Measurements from ENCODE around the gene TSPAN3.

TSPAN3 gene

GRCh38 chr15:77048135-77048876 lies 22.6 kb downstream of the TSPAN3 start:
- no peak for DNase-seq

GRCh38 chr15:77046704-77047412 lies 24.1 kb downstream of the TSPAN3 start:
- DNase-seq, result no peak

DNA sequence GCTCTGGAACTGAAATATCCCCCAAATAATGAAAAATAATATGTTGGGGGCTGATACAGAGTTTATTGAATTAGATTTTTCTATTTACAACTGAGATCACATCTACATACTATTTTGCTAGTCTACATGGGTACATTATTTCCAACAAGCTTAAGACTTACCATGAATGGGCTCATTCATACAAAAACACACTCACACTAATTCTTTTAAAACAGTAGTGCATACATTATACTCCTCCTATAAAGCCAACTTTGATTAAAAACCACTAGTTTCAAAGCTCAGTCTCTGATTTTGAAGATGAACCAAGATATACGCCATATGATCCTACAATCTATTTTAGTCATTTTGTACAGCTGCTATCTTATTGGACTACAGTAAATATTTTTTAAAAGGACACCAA lies 24.9 kb downstream of the TSPAN3 start:
- no peak for DNase-seq

DNA sequence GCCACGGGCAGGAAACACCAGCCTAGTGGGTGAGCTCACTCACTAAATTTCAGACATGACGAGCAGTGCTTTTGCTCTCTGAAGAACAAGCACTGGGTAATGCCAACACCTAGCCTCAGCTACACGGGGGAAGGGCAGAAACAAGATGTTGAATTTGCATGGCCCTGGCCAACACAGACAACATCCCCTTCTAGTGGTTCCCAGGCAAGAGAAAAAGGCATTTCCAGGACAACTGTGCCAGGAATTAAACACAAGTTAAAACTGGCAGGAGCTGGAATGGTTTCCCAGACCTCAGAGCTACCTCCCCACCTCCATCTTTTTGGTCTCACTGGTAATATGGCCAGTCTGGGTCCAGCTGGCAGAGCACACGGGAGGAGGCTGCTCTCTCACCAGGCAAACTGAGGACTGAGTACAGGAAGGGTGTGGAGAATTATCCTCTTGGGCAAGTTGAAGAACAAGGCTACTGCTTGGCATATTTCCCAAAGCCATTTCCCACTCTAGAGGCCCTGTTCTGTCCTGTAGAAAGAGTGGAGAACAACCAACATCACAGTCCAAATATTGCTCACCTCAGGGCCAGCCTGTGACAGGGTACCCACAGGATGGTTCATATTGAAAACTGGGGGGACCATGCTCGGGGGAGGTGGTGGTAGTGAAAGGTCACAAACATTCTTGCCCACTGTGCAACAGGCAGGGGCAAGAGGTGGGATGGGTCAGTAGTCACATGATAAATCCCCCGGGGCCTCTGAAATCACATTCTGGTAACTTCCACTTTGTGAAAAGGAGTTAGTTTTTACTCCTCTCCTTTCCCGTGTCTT lies 26.5 kb downstream of the TSPAN3 start:
- DNase-seq, result no peak

DNA sequence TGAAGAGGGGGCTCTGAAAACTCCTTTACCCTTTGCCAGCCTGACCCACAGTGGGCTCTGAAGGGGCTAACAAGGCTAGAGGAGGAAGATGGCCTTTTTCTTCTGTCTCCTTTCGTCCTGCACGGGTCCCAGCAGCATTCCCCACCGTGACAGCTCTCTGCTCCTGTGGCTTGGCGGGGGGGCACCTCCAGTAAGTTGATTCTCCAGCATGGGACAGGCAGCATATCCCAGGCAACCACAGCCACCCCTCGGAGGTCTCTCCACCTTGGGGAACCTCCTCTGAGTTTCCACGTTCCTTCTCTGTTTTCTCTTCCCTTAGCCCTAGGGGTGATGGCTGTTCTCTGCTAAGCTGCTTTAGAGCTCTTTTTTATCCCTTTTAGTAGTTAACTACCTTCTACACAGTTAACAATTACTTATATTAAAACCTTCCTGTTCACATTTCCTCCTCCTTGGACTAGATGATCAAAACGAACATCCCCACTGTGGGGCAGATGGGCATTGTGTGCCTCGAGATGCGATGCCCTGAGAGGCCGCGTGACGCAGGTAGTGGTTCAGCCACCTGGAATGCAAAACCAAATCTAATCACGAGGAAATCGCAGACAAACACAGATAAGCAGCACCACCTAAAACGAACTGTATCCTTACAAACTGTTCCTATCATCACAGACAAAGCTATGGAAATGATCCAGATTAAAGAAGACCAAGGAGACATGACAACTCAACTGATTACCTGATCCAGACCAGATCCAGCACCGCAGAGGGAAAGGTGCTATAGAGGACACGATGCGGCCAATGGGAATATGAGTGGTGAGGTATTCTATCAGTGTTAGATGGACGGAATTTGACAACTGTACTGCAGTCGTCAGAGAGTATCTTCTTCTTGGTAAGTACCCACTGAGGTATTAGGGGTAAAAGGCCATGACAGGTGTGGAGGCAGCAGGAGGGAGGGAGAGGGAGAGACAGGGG lies 27.7 kb downstream of the TSPAN3 start:
- no peak for DNase-seq

GRCh38 chr15:77042245-77042919 lies 28.5 kb downstream of the TSPAN3 start:
- no peak for DNase-seq

- no peak for DNase-seq
Measured at GRCh38 chr15:77040673-77041072, 30.2 kb downstream of the TSPAN3 start.

DNA sequence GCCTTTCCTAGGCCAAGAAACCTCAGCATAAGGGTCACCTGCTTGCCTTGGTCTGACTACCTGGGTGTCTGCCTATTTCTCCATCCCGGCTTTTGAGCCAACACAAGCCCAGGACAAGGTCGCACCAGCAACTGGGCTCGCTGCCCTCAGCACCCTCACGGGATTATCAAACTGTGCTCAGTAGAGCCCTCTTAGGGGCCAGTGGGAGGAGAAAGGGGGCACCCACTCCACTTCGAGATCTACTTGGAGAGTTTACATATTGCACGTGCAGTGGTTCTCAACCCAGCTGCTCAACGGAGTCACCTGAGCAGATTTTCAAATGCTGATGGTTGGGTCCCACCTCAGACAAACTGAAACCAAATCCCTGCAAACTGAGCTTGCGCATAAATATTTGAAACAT lies 31.1 kb downstream of the TSPAN3 start:
- DNase-seq, result no peak

GRCh38 chr15:77039217-77039533 lies 31.7 kb downstream of the TSPAN3 start:
- DNase-seq, result no peak

DNA sequence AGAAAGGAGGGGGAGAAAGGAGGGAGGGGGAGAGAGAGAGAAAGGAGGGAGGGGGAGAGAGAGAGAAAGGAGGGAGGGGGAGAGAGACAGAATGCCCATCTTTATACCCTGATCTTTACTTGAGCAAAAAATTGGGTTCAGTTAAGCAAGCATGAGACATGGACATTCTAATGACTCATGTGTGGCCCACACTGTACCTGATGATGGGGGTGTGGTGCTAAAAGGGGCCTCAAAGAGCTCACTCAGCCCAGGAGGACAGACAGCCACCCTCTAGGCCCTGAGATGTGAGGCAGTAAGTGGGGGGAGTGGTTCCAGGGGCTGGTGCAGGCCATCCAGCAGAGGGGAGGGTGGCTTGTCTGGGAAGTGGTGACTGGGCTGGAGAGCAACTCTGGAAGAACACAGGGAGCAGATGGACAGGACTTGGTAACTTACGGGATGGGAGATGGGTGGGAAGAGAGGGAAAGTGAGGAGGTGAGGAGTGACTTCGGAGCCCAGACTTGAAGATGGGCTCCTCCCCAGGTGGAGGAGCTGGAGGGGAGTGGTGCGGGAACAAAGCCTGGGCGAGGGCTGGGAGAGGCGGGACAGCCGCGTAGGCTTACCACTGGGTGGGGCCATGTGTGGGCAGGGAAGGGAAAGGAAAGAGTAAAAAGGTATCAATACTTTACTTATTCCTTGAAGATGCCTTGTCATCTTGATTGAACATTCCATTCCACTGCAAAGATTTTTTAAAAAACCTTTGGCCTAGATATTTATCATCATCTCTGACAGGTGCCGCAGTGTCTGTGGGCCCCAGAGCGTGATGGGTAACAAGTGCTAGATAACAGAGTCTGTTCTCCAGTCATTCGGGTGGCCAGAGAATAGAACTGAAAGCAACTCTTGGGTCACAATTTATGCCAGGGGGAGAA lies 32.3 kb downstream of the TSPAN3 start:
- DNase-seq, result no peak

DNA sequence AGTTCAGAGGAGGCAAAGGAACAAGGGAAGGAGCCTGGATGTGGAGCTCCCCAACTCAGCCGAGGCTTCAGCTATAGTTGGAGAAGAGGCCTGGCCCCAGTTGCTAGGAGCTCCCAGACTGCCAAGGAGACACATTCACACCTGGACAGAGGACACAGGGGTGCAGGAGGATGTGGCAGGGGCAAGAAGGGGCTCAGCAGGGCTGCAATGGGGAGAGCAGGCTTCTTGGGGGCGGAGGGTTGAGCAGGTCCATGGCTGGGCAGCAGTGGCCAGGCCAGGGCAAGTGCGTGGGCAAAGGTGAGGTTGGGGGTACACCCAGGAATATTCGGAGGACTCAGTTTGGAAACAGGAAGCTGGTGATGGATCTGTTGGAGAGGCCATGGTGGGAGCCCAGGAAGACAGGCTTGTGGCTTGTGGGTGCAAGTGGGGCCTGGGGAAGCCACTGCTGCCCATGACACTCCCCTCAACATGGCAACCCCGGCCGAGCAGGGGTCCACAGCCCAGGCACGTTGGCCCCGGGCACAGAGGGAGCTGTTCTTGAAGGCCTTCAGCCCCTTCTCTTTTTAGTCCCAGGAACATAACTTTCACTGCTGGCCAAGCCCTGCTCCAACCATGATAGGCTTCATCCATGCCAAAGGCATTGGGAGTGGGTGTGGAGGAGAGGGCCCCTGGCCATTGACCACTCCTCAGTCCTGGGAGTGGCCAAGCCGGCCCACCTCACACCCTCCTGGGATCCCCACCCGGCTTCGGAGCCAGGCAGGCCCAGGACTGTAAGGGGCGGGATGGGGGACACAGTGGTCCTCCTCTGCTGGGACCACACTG lies 33.3 kb downstream of the TSPAN3 start:
- no peak for DNase-seq

DNA sequence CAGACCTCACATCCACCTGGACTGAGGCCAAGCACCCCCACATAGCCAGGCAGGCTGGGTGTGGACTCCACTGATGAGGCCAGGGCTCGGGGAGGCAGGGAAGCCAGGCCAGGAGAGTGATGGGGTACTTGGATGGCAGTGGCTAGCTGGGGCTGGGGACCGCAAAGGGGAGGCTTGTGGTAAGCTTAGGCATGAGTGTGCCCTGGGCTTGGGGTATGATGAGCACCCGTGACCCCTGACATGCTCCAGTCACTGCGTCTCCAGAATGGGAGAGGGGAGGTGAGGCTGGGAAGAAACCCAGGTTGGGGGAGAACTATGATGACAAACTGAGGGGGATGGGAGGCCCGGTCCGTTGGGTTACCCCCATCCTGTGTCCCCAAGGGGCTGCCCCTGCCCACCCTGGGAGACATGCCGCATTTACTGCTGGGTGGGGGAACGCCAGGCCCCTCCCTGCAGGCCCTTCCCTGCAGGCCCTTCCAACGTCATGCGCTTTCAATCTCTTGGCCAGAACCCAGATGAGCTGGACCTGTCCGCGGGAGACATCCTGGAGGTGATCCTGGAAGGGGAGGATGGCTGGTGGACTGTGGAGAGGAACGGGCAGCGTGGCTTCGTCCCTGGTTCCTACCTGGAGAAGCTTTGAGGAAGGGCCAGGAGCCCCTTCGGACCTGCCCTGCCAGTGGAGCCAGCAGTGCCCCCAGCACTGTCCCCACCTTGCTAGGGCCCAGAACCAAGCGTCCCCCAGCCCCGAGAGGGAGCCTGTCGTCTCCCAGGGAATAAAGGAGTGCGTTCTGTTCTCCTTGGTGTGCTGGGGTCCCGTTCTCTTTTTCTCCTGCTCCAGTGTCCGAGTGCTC lies 34.1 kb downstream of the TSPAN3 start:
- DNase-seq, result no peak

- no peak for DNase-seq
Measured at GRCh38 chr15:77035999-77036471, 34.9 kb downstream of the TSPAN3 start.

- DNase-seq, result no peak
Measured at GRCh38 chr15:77035584-77035983, 35.3 kb downstream of the TSPAN3 start.

DNA sequence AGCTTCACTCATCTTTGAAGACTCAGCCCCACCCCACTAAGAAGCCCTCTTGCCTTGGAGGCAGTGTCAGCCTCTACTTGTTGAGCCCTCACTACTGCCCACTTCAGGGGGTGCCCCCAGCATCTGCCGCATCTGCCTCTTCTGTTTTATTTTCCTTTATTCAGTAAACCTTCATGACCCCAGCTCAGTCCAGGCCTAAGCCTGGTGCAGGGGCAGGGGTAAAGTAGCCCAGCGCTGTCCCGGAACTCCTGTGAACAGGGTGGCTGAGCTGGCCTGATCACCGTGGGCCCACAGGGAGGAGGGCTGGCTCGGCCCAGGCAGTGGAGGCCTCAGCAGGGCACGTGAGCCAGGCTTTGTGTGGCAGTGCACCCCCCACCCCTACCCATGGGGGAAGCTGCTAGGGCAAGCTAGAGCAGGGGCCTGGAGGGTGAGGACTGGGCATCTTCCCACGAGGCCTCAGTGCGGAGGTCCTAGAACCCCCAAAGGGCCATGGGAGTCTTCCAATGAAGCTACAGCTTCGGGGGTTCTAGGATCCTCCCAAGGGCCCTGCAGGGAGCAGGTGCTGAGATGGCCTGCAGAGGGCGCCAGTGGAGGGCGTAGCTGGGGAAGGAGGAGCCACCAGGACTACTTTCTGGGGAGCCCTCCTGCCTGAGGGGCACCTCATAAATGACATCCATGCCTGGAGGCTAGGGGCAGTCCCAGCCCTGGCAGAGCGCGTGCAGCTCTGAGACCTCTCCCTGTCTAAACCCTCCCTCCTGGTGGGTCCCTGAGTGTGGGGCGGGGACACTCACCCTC lies 36.0 kb downstream of the TSPAN3 start:
- DNase-seq, result peak in 3 of 4 experiments; percentile 28 to 48 (median 34)

GRCh38 chr15:77033729-77034671 lies 36.9 kb downstream of the TSPAN3 start:
- no peak for DNase-seq

- DNase-seq, result no peak
Measured at GRCh38 chr15:77033417-77033728, 37.5 kb downstream of the TSPAN3 start.
